IPS DF 4.7 (cell line): Measurements from ENCODE around the gene MTREX.

Experiments used
- DNase-seq: peaks from one replicate; pipeline ENCODE4 v3.0.0-alpha.2; 2013; ENCODE audit warnings: low spot score; ENCODE audit errors: extremely low read depth

MTREX gene

GRCh38 chr5:55383254-55383653 lies 75.5 kb downstream of the MTREX start:
- no peak for DNase-seq

- no peak for DNase-seq
These were observed 76.3 kb downstream of the MTREX start for GRCh38 chr5:55384072-55384471.

GRCh38 chr5:55385227-55385626 lies 77.4 kb downstream of the MTREX start:
- DNase-seq, result peak; percentile 7

GRCh38 chr5:55385846-55386245 lies 78.1 kb downstream of the MTREX start:
- DNase-seq, result no peak

GRCh38 chr5:55386356-55386755 lies 78.6 kb downstream of the MTREX start:
- DNase-seq, result no peak

- no peak for DNase-seq
These were observed 80.1 kb downstream of the MTREX start for GRCh38 chr5:55387865-55388264.

- no peak for DNase-seq
These were observed 83.9 kb downstream of the MTREX start for GRCh38 chr5:55391707-55392106.

- DNase-seq, result no peak
These were observed 84.9 kb downstream of the MTREX start for GRCh38 chr5:55392669-55393068.

GRCh38 chr5:55393501-55394175 lies 85.8 kb downstream of the MTREX start:
- no peak for DNase-seq

GRCh38 chr5:55402199-55402598 lies 94.4 kb downstream of the MTREX start:
- no peak for DNase-seq

GRCh38 chr5:55406292-55406691 lies 98.5 kb downstream of the MTREX start:
- DNase-seq, result no peak

- DNase-seq, result no peak
These were observed 99.4 kb downstream of the MTREX start for GRCh38 chr5:55407059-55407684.

GRCh38 chr5:55407984-55408383 lies 100.2 kb downstream of the MTREX start:
- DNase-seq, result no peak

GRCh38 chr5:55409775-55410174 lies 102.0 kb downstream of the MTREX start:
- DNase-seq, result no peak

- no peak for DNase-seq
These were observed 103.1 kb downstream of the MTREX start for GRCh38 chr5:55410845-55411244.

GRCh38 chr5:55411876-55412275 lies 104.1 kb downstream of the MTREX start:
- no peak for DNase-seq

- DNase-seq, result no peak
These were observed 105.9 kb downstream of the MTREX start for GRCh38 chr5:55413644-55414043.

GRCh38 chr5:55415071-55415470 lies 107.3 kb downstream of the MTREX start:
- DNase-seq, result no peak

GRCh38 chr5:55416306-55416705 lies 108.5 kb downstream of the MTREX start:
- DNase-seq, result no peak

- DNase-seq, result no peak
These were observed 111.5 kb downstream of the MTREX start for GRCh38 chr5:55418994-55419968.

- DNase-seq, result no peak
These were observed 113.3 kb downstream of the MTREX start for GRCh38 chr5:55421074-55421529.

- no peak for DNase-seq
These were observed 118.7 kb downstream of the MTREX start for GRCh38 chr5:55426455-55426854.
